IPS-11a (cell line): ENCODE data around the gene OST4.

Source experiments
- H3K4me3 ChIP-seq: one replicate; pipeline ENCODE4 v1.5.1; 2013; ENCODE audit warnings: low read depth, low read length, control low read depth

OST4 gene

GRCh38 chr2:27093430-27094352 lies 22.2 kb upstream of the OST4 start:
- H3K4me3 ChIP-seq = no peak overlapping the region

GRCh38 chr2:27092696-27093429 lies 21.4 kb upstream of the OST4 start:
- no peak overlapping the region for H3K4me3 ChIP-seq

GRCh38 chr2:27091746-27092695 lies 20.6 kb upstream of the OST4 start:
- no peak overlapping the region for H3K4me3 ChIP-seq

GRCh38 chr2:27089111-27089954 lies 17.9 kb upstream of the OST4 start:
- H3K4me3 ChIP-seq = no peak overlapping the region

GRCh38 chr2:27088634-27089033 lies 17.2 kb upstream of the OST4 start:
- no peak overlapping the region for H3K4me3 ChIP-seq

- H3K4me3 ChIP-seq = no peak overlapping the region
These were observed 16.5 kb upstream of the OST4 start for GRCh38 chr2:27087823-27088410.

GRCh38 chr2:27086724-27087593 lies 15.5 kb upstream of the OST4 start, which contains the start of gene KHK:
Gene KHK, plus strand, starts transcription at chr2:27086772. Its CDS starts 488 bp downstream, at chr2:27087260.
- H3K4me3 ChIP-seq = peak within 1 kb of the TSS; percentile 53

- H3K4me3 ChIP-seq = peak overlapping the region; percentile 53
These were observed 14.8 kb upstream of the OST4 start for GRCh38 chr2:27086090-27086723.

- peak overlapping the region; percentile 53 for H3K4me3 ChIP-seq
These were observed 14.2 kb upstream of the OST4 start for GRCh38 chr2:27085673-27086089.

GRCh38 chr2:27085062-27085672 lies 13.7 kb upstream of the OST4 start:
- H3K4me3 ChIP-seq = peak overlapping the region; percentile 53

GRCh38 chr2:27084297-27085061 lies 13.0 kb upstream of the OST4 start:
- H3K4me3 ChIP-seq = no peak overlapping the region

- H3K4me3 ChIP-seq = no peak overlapping the region
These were observed 12.2 kb upstream of the OST4 start for GRCh38 chr2:27083410-27084296.

GRCh38 chr2:27082773-27083409 lies 11.4 kb upstream of the OST4 start:
- H3K4me3 ChIP-seq = no peak overlapping the region

GRCh38 chr2:27081984-27082772 lies 10.7 kb upstream of the OST4 start:
- H3K4me3 ChIP-seq = no peak overlapping the region

GRCh38 chr2:27080603-27080936 lies 9.1 kb upstream of the OST4 start:
- no peak overlapping the region for H3K4me3 ChIP-seq
